Esophagus squamous epithelium (tissue), 5 donors: Measurements from ENCODE around the gene PEF1. TPM values are rescaled to one million over a fixed set of nuclear protein-coding genes. Genes with fewer than 3 reads are reported as not detected.

Experiments
- DNase-seq: peaks from one replicate; lab custom pipeline; 2025; lab: John Stamatoyannopoulos, UW
- H3K27ac ChIP-seq, 4 donors: fragments of 200-600 bp; sonication (generic); one replicate each; pipeline ENCODE4 v1.5.1; 2016 to 2019; ENCODE audit warnings: mild to moderate bottlenecking in 1 of 4
- H3K27me3 ChIP-seq, 4 donors: fragments of 200-600 bp; sonication (generic); 1 replicate in 3 of 4; 2 replicates in 1 of 4; pipeline versions ENCODE4 v1.5.1 to v1.6.0; 2017 to 2021; ENCODE audit warnings: antibody characterized with exemption in 1 of 4
- H3K36me3 ChIP-seq, 3 donors: fragments of 200-600 bp; sonication (generic); one replicate each; pipeline ENCODE4 v1.5.1; 2016 to 2019
- H3K4me1 ChIP-seq, 3 donors: fragments of 200-600 bp; sonication (generic); one replicate each; pipeline ENCODE4 v1.5.1; 2017 to 2019
- H3K4me3 ChIP-seq, 4 donors: fragments of 200-600 bp; sonication (generic); 1 replicate in 3 of 4; 2 replicates in 1 of 4; pipeline ENCODE4 v1.5.1; 2016 to 2019; ENCODE audit warnings: mild to moderate bottlenecking in 2 of 4, moderate library complexity in 1 of 4
- H3K9me3 ChIP-seq, 3 donors: fragments of 200-600 bp; sonication (generic); one replicate each; pipeline ENCODE4 v1.5.1; 2016 to 2019
- CTCF ChIP-seq, 6 experiments: fragments of 450-650 bp in 4 of 6; fragments of 200-600 bp in 2 of 6; sonication (generic) in 2 of 6; IDR thresholded peaks; one replicate each; pipeline ENCODE4 v1.5.1; 2016 to 2019; ENCODE audit warnings: antibody characterized with exemption in 6 of 6, mild to moderate bottlenecking in 4 of 6, moderate library complexity in 4 of 6
- POLR2A ChIP-seq, 4 donors: fragments of 450-650 bp; IDR thresholded peaks; one replicate each; pipeline ENCODE4 v1.6.1; 2017; ENCODE audit warnings: antibody characterized with exemption in 4 of 4, mild to moderate bottlenecking in 4 of 4, moderate library complexity in 3 of 4
- WGBS, 2 donors: methylation state at CpG; one replicate each; pipeline ENCODE4 v1.1.5; 2018; 5-methylcytosine and 5-hydroxymethylcytosine counted together
- intact Hi-C: fragments of 100-400 bp; cut with DNase I; formaldehyde crosslinking; loops from one replicate; pipeline ENCODE4 v1.15.0; 2022
- total RNA-seq, 4 donors: library from RNA; depleted of rRNA; stranded (reverse); fragments of >200 nt; gene quantifications; one replicate each; pipeline ENCODE4 v1.1.0, GENCODE V29; 2016
- donor health status: DM: yes; HTN: yes; CAD: no.

Gene PEF1
- total RNA-seq = 10 to 100 TPM; 59.1 to 69.8 (median 63.6) TPM

GRCh38 chr1:31644560-31645273, at the start of gene PEF1:
TSS of gene PEF1 (minus strand) at chr1:31644876. CDS start at chr1:31644864, 12 bp downstream.
- intact Hi-C loops = no loop called here
- H3K27ac ChIP-seq = peak within 1 kb of the TSS; percentile 97 to 100 (median 98)
- peak; percentile 95 for DNase-seq
- H3K27me3 ChIP-seq = no peaks in the 10 kb centered on the region
- peak in 1 of 6 experiments; percentile 12 for TF ChIP-seq CTCF (IDR thresholded peaks at IDR 0.05)
- peak in 2 of 4 donors; percentile 75 to 81 for TF ChIP-seq POLR2A (IDR thresholded peaks at IDR 0.05)
- peak within 1 kb of the TSS; percentile 71 to 95 (median 79) for H3K4me3 ChIP-seq
- peaks cover 13 to 64% (median 24%) of the 10 kb centered on the region in 3 donors for H3K4me1 ChIP-seq
- H3K36me3 ChIP-seq = no peaks in the 10 kb centered on the region
- no peaks in the 10 kb centered on the region for H3K9me3 ChIP-seq
- 0% methylated on average over 6 to 22 of the region's 56 CpGs for WGBS, 2 donors

GRCh38 chr1:31693231-31693630, 48.6 kb upstream of the PEF1 start:
- Histone ChIP-seq H3K4me1 (peaks cover 0 to 13% (median 0%) of the 10 kb centered on the region in 3 donors), H3K4me3 (no peak overlapping the region), H3K36me3 (peaks cover 0 to 37% (median 0%) of the 10 kb centered on the region in 3 donors), H3K9me3 (no peaks in the 10 kb centered on the region), H3K27me3 (no peaks in the 10 kb centered on the region), H3K27ac (no peak overlapping the region)
- intact Hi-C loops = no loop called here
- 70 to 87% methylated on average over 6 to 7 of the region's 10 CpGs for WGBS, 2 donors
- no peak for DNase-seq
- no peak for TF ChIP-seq CTCF (IDR thresholded peaks at IDR 0.05)
- TF ChIP-seq POLR2A (IDR thresholded peaks at IDR 0.05) = no peak

GRCh38 chr1:31691951-31692350, 47.3 kb upstream of the PEF1 start:
- Histone ChIP-seq H3K9me3 (no peaks in the 10 kb centered on the region), H3K27me3 (no peaks in the 10 kb centered on the region), H3K27ac (no peak overlapping the region), H3K36me3 (peaks cover 0 to 24% (median 0%) of the 10 kb centered on the region in 3 donors), H3K4me1 (peaks cover 0 to 13% (median 0%) of the 10 kb centered on the region in 3 donors), H3K4me3 (no peak overlapping the region)
- TF ChIP-seq POLR2A (IDR thresholded peaks at IDR 0.05) = no peak
- TF ChIP-seq CTCF (IDR thresholded peaks at IDR 0.05) = no peak
- no peak for DNase-seq
- WGBS, 2 donors = 80 to 87% methylated on average over 8 to 11 of the region's 11 CpGs
- intact Hi-C loops = no loop called here

- WGBS, 2 donors = no CpG with 5 or more reads among the region's 4 CpGs
- intact Hi-C loops = no loop called here
- Histone ChIP-seq H3K9me3 (no peaks in the 10 kb centered on the region), H3K4me3 (no peak overlapping the region), H3K27ac (no peak overlapping the region), H3K4me1 (peaks cover 0 to 10% (median 0%) of the 10 kb centered on the region in 3 donors), H3K27me3 (no peaks in the 10 kb centered on the region), H3K36me3 (peaks cover 0 to 20% (median 0%) of the 10 kb centered on the region in 3 donors)
- TF ChIP-seq CTCF (IDR thresholded peaks at IDR 0.05) (no peak), POLR2A (IDR thresholded peaks at IDR 0.05) (no peak)
- no peak for DNase-seq
These were observed 46.8 kb upstream of the PEF1 start for GRCh38 chr1:31691446-31691845.

- DNase-seq = no peak
- no peak for TF ChIP-seq CTCF (IDR thresholded peaks at IDR 0.05)
- no peak for TF ChIP-seq POLR2A (IDR thresholded peaks at IDR 0.05)
- intact Hi-C loops = no loop called here
- H3K4me1 ChIP-seq = peaks cover 0 to 5% (median 0%) of the 10 kb centered on the region in 3 donors
- no peak overlapping the region for H3K27ac ChIP-seq
- WGBS, 2 donors = 75 to 92% methylated on average over 2 to 8 of the region's 10 CpGs
- H3K4me3 ChIP-seq = no peak overlapping the region
- H3K36me3 ChIP-seq = peaks cover 0 to 17% (median 0%) of the 10 kb centered on the region in 3 donors
- H3K27me3 ChIP-seq = peaks cover 0 to under 1% (median 0%) of the 10 kb centered on the region in 4 donors
- H3K9me3 ChIP-seq = no peaks in the 10 kb centered on the region
These were observed 46.2 kb upstream of the PEF1 start for GRCh38 chr1:31690921-31691320.
